A549 (cell line): ENCODE data around the gene F8. TPM values are rescaled to one million over a fixed set of nuclear protein-coding genes. Genes with fewer than 3 reads are reported as not detected.

ENCODE experiments used
- ATAC-seq, 2 experiments: fragments of 200-7000 bp in 1 of 2; fragments of >200 bp in 1 of 2; cut with Nextera tagmentation in 1 of 2; cut with Tn5 transposase in 1 of 2; 3 replicates each; pipeline versions ENCODE4 v1.8.0 to v1.9.1; 2018 to 2020; ENCODE audit warnings: mild to moderate bottlenecking in 1 of 2, moderate library complexity in 1 of 2
- CTCF ChIA-PET: fragments of 300-600 bp; sonication (Branson Sonifier 250); formaldehyde crosslinking; extraction: SDS; loops from one replicate; lab custom pipeline; 2021; ENCODE audit warnings: antibody characterized with exemption, inconsistent platforms; lab: Yijun Ruan, JAX
- POLR2A ChIA-PET: fragments of 350-600 bp; formaldehyde crosslinking; extraction: SDS; loops from one replicate; lab custom pipeline; 2021; ENCODE audit warnings: antibody characterized with exemption, inconsistent platforms; lab: Yijun Ruan, JAX
- DNase-seq, 2 experiments: peaks; one replicate each; pipeline versions ENCODE4 v3.0.0 to v3.0.0-alpha.2; 2011 to 2016; ENCODE audit warnings: low read depth in 1 of 2, low spot score in 1 of 2
- FAIRE-seq: peaks from 2 replicates; lab custom pipeline; 2011; peaks lifted over from hg19 to GRCh38; lab: Jason Lieb, UNC
- H3K27ac ChIP-seq, 2 experiments: fragments of >200 bp; sonication (Bioruptor Twin); formaldehyde crosslinking; 3 replicates each; pipeline ENCODE4 v1.5.1; 2016 to 2017
- H3K4me1 ChIP-seq: fragments of >200 bp; sonication (Bioruptor Twin); formaldehyde crosslinking; 3 replicates; pipeline ENCODE4 v1.6.1; 2016
- H3K4me2 ChIP-seq: fragments of >200 bp; sonication (Bioruptor Twin); formaldehyde crosslinking; 3 replicates; pipeline ENCODE4 v1.6.1; 2016
- H3K4me3 ChIP-seq: fragments of >200 bp; sonication (Bioruptor Twin); formaldehyde crosslinking; 3 replicates; pipeline ENCODE4 v1.5.1; 2016
- H3K9me3 ChIP-seq: fragments of >200 bp; sonication (Bioruptor Twin); formaldehyde crosslinking; 3 replicates; pipeline ENCODE4 v1.6.1; 2016
- ATOH8 ChIP-seq: fragments of 250-450 bp; sonication (Bioruptor Pico); IDR thresholded peaks from 2 replicates; pipeline ENCODE4 v1.5.0; 2020; ENCODE audit warnings: low read depth, mild to moderate bottlenecking, moderate library complexity
- FOSL2 ChIP-seq, 2 experiments: fragments of 450-650 bp in 1 of 2; fragments of >200 bp in 1 of 2; sonication (Bioruptor Twin) in 1 of 2; formaldehyde crosslinking; IDR thresholded peaks; 2 replicates each; pipeline versions ENCODE4 v1.5.0 to v1.6.1; 2016 to 2020; ENCODE audit warnings: mild to moderate bottlenecking in 1 of 2, moderate library complexity in 1 of 2
- GATA3 ChIP-seq: IDR thresholded peaks from 2 replicates; pipeline ENCODE4 v1.6.1; 2012; ENCODE audit warnings: borderline replicate concordance
- RNF2 ChIP-seq: fragments of 200-600 bp; sonication (generic); IDR thresholded peaks from 2 replicates; pipeline ENCODE4 v1.6.1; 2016; ENCODE audit warnings: low read depth, mild to moderate bottlenecking, antibody characterized with exemption, moderate library complexity, borderline replicate concordance
- WGBS: methylation state at CpG from one replicate; pipeline ENCODE4 v1.1.6; 2017; ENCODE audit errors: missing lambda C conversion rate; 5-methylcytosine and 5-hydroxymethylcytosine counted together
- polyA plus RNA-seq, 4 experiments: library from polyadenylated mRNA; depleted of rRNA in 3 of 4; stranded (reverse); fragments of >200 nt; fragmentation: RNase III in 1 of 4; extraction: RNeasy Plus Mini Kit Qiagen cat#74134 plus additional on column Dnase treatment in 1 of 4; gene quantifications; 2 replicates in 3 of 4; 3 replicates in 1 of 4; pipeline ENCODE4 v1.2.3, GENCODE V29; 2011 to 2017
- small RNA-seq, 6 experiments: library from RNA; depleted of rRNA; stranded (forward); fragments of <200 nt; gene quantifications; one replicate each; pipeline ENCODE3, GENCODE V24; 2012

The F8 gene
- polyA plus RNA-seq, 2 of the 4 experiments (the other 2 are of a cell fraction): 4.3 to 6.9 TPM

- H3K9me3 ChIP-seq: no peaks in the 10 kb centered on the region
- no peak for FAIRE-seq
- WGBS: 86% methylated on average over 8 of the region's 8 CpGs
- ChIA-PET CTCF (interaction anchor here (1.3 kb wide), 1 partner anchor 14 kb away, joined by 3 read pairs; no protein-coding TSS in a partner anchor), POLR2A (interaction anchor here (0.6 to 0.8 kb wide), 2 partner anchors 14 to 30 kb away, joined by 3 to 4 read pairs; no protein-coding TSS in a partner anchor)
- H3K4me1 ChIP-seq: peaks cover 38% of the 10 kb centered on the region
- H3K4me3 ChIP-seq: no peak overlapping the region
- ATAC-seq: no peak
- TF ChIP-seq FOSL2 (IDR thresholded peaks at IDR 0.05) (no peak), FOSL2 (CRISPR knock-in tag; IDR thresholded peaks at IDR 0.05) (no peak)
- H3K4me2 ChIP-seq: peak overlapping the region; percentile 49; the same call in 2 of the 3 replicates
- peak overlapping the region in 1 of 2 experiments; percentile 16; a peak in 1 of 6 replicates for H3K27ac ChIP-seq
- no peak for DNase-seq
Observed at GRCh38 chrX:154791939-154792338, 230.6 kb downstream of the F8 start.

- FAIRE-seq (no peak), DNase-seq (no peak), ATAC-seq (no peak)
- Histone ChIP-seq H3K27ac (no peak overlapping the region; a peak in 1 of 6 replicates), H3K4me1 (peaks cover 33% of the 10 kb centered on the region; the same call in 2 of the 3 replicates), H3K4me2 (peak overlapping the region; percentile 49), H3K4me3 (no peak overlapping the region), H3K9me3 (no peaks in the 10 kb centered on the region)
- no peak for TF ChIP-seq RNF2
- TF ChIP-seq GATA3: peak; percentile 36; the same call in 1 of the 2 replicates
- TF ChIP-seq ATOH8 (CRISPR knock-in tag): no peak
- ChIA-PET CTCF (interaction anchor here (0.9 to 1.3 kb wide), 2 partner anchors 15 to 43 kb away, joined by 3 read pairs; no protein-coding TSS in a partner anchor), POLR2A (interaction anchor here (0.6 to 0.8 kb wide), 2 partner anchors 13 to 29 kb away, joined by 3 to 4 read pairs; no protein-coding TSS in a partner anchor)
- WGBS: 65% methylated on average over 4 of the region's 4 CpGs
Observed at GRCh38 chrX:154791467-154791866, 231.1 kb downstream of the F8 start.

Small RNA genes lying within 50 kb of the gene (small RNA-seq; reads per million reads assigned to genes)
- gene MIR1184-1: 0 reads per million in 6 experiments

Other genes starting within 250 kb of the F8 start
- gene MPP1, start 217.2 kb downstream of the F8 start, polyA plus RNA-seq (2011; rRNA removed): 10.7 and 11.2 TPM in 2 replicates
- 13.8 to 15.1 TPM (median 14.3 TPM) in 3 replicates for gene MPP1, start 217.2 kb downstream of the F8 start, polyA plus RNA-seq (2017; fragmentation: RNase III; extraction: RNeasy Plus Mini Kit Qiagen cat#74134 plus additional on column Dnase treatment)
- gene SMIM9, start 188.1 kb downstream of the F8 start, polyA plus RNA-seq (2011; rRNA removed): not detected in 2 replicates
- not detected in 3 replicates for gene SMIM9, start 188.1 kb downstream of the F8 start, polyA plus RNA-seq (2017; fragmentation: RNase III; extraction: RNeasy Plus Mini Kit Qiagen cat#74134 plus additional on column Dnase treatment)
- gene F8A1, start 136.4 kb downstream of the F8 start, polyA plus RNA-seq (2011; rRNA removed): 16.8 and 32.5 TPM in 2 replicates
- 40.2 to 52.2 TPM (median 44.5 TPM) in 3 replicates for gene F8A1, start 136.4 kb downstream of the F8 start, polyA plus RNA-seq (2017; fragmentation: RNase III; extraction: RNeasy Plus Mini Kit Qiagen cat#74134 plus additional on column Dnase treatment)
- 159 and 190 TPM in 2 replicates for gene FUNDC2, start 4.1 kb upstream of the F8 start, polyA plus RNA-seq (2011; rRNA removed)
- gene FUNDC2, start 4.1 kb upstream of the F8 start, polyA plus RNA-seq (2017; fragmentation: RNase III; extraction: RNeasy Plus Mini Kit Qiagen cat#74134 plus additional on column Dnase treatment): 63.5 to 73.0 TPM (median 66.5 TPM) in 3 replicates
- 16.7 and 16.9 TPM in 2 replicates for gene CMC4, start 48.4 kb upstream of the F8 start, polyA plus RNA-seq (2011; rRNA removed)
- gene CMC4, start 48.4 kb upstream of the F8 start, polyA plus RNA-seq (2017; fragmentation: RNase III; extraction: RNeasy Plus Mini Kit Qiagen cat#74134 plus additional on column Dnase treatment): 12.8 to 15.1 TPM (median 14.4 TPM) in 3 replicates
- 31.9 and 38.0 TPM in 2 replicates for gene MTCP1, start 48.4 kb upstream of the F8 start, polyA plus RNA-seq (2011; rRNA removed)
- 12.2 to 13.9 TPM (median 12.3 TPM) in 3 replicates for gene MTCP1, start 48.4 kb upstream of the F8 start, polyA plus RNA-seq (2017; fragmentation: RNase III; extraction: RNeasy Plus Mini Kit Qiagen cat#74134 plus additional on column Dnase treatment)
- 37.3 and 42.0 TPM in 2 replicates for gene BRCC3, start 48.8 kb upstream of the F8 start, polyA plus RNA-seq (2011; rRNA removed)
- 42.9 to 44.1 TPM (median 43.3 TPM) in 3 replicates for gene BRCC3, start 48.8 kb upstream of the F8 start, polyA plus RNA-seq (2017; fragmentation: RNase III; extraction: RNeasy Plus Mini Kit Qiagen cat#74134 plus additional on column Dnase treatment)
- gene VBP1, start 193.7 kb upstream of the F8 start, polyA plus RNA-seq (2011; rRNA removed): 86.8 and 105 TPM in 2 replicates
- 70.9 to 77.6 TPM (median 74.3 TPM) in 3 replicates for gene VBP1, start 193.7 kb upstream of the F8 start, polyA plus RNA-seq (2017; fragmentation: RNase III; extraction: RNeasy Plus Mini Kit Qiagen cat#74134 plus additional on column Dnase treatment)
- gene RAB39B, start 241.8 kb upstream of the F8 start, polyA plus RNA-seq (2011; rRNA removed): 4.1 and 4.4 TPM in 2 replicates
- gene RAB39B, start 241.8 kb upstream of the F8 start, polyA plus RNA-seq (2017; fragmentation: RNase III; extraction: RNeasy Plus Mini Kit Qiagen cat#74134 plus additional on column Dnase treatment): 0.57 to 0.71 TPM (median 0.59 TPM) in 3 replicates